IPS DF 6.9 (cell line): ENCODE data around the gene TST.

Source experiments
- DNase-seq: peaks from one replicate; pipeline ENCODE4 v3.0.0-alpha.2; 2013; ENCODE audit warnings: low read depth, low spot score
- H3K27ac ChIP-seq: one replicate; pipeline ENCODE4 v1.5.1; 2013; ENCODE audit warnings: low read length, control low read depth
- H3K27me3 ChIP-seq: 2 replicates; pipeline ENCODE4 v1.6.1; 2013; ENCODE audit warnings: mild to moderate bottlenecking, low read length; ENCODE audit not compliant: control insufficient read depth, insufficient read depth
- H3K36me3 ChIP-seq: 2 replicates; pipeline ENCODE4 v1.6.1; 2013; ENCODE audit warnings: low read length; ENCODE audit not compliant: control insufficient read depth, insufficient read depth
- H3K4me1 ChIP-seq: 2 replicates; pipeline ENCODE4 v1.6.1; 2013; ENCODE audit warnings: low read length; ENCODE audit not compliant: control insufficient read depth, insufficient read depth
- H3K4me3 ChIP-seq: 2 replicates; pipeline ENCODE4 v1.5.1; 2013; ENCODE audit warnings: mild to moderate bottlenecking, low read length
- H3K9me3 ChIP-seq: 2 replicates; pipeline ENCODE4 v1.6.1; 2013; ENCODE audit warnings: low read length, inconsistent platforms; ENCODE audit not compliant: control insufficient read depth, insufficient read depth
- WGBS: extraction: QIAGEN DNeasy Blood & Tissue Kit; methylation state at CpG from one replicate; pipeline ENCODE4 v1.1.7; 2013; ENCODE audit warnings: mixed read lengths, missing lambda C conversion rate; ENCODE audit not compliant: insufficient read length, insufficient coverage; 5-methylcytosine and 5-hydroxymethylcytosine counted together

The TST gene

DNA sequence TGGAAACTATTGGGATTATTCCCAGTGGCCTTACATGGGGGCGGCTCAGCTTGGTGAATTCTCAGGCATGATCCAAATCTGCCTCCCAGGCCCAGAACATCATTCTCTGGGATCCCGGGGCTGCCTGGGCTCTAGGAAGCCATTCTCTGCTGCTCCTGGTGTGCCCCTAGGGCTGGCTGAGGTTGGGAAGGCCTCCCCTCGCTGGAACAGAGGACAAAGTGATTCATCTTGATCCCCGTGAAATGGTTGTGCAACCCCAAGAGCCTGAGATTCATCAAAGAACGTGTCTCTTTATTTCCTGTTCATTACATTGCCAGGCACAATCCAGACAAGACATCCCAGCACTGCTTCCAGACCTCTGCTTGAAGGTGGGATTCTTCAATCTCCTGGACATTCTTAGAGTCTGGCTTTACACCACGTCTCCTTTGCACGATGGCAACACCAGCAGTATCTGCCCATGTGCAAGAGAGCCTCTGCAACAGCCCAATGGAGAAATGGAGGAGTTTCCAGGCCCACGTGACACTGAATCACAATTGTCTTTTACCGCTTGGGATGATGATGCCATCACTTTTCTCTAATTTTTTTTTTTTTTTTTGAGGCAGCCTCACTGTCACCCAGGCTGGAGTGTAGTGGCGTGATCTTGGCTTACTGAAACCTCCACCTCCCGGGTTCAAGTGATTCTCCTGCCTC is 52.3 kb downstream of the TST start:
- no peak overlapping the region for H3K4me3 ChIP-seq
- no CpG with 5 or more reads among the region's 11 CpGs for WGBS
- no peaks in the 10 kb centered on the region for H3K9me3 ChIP-seq
- DNase-seq, result no peak
- H3K36me3 ChIP-seq, result no peaks in the 10 kb centered on the region
- H3K4me1 ChIP-seq, result no peaks in the 10 kb centered on the region
- H3K27ac ChIP-seq, result no peak overlapping the region
- H3K27me3 ChIP-seq, result no peaks in the 10 kb centered on the region

DNA sequence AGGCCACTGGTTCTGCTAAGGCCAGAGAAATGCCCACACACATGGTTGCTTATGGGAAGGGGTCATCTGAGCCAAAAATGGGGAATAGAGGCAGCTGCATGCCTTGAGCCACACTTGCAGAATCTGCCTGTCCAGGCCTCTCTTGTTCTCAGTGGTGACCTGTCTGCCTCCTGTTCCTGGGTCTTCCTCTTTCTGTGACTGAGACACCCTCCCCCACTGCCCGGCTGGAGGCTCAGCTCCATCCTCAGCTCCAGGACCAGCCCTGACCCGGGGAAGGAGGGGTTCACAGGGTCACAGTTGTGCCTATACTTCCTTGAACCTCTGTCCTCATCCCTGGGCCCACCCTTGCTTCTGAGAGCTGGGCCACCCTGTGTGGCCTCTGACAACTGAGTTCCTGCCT is 53.6 kb downstream of the TST start:
- Histone ChIP-seq H3K27me3 (no peaks in the 10 kb centered on the region), H3K36me3 (no peaks in the 10 kb centered on the region), H3K4me3 (no peak overlapping the region), H3K4me1 (no peaks in the 10 kb centered on the region), H3K27ac (no peak overlapping the region), H3K9me3 (no peaks in the 10 kb centered on the region)
- DNase-seq, result no peak
- no CpG with 5 or more reads among the region's 2 CpGs for WGBS

DNA sequence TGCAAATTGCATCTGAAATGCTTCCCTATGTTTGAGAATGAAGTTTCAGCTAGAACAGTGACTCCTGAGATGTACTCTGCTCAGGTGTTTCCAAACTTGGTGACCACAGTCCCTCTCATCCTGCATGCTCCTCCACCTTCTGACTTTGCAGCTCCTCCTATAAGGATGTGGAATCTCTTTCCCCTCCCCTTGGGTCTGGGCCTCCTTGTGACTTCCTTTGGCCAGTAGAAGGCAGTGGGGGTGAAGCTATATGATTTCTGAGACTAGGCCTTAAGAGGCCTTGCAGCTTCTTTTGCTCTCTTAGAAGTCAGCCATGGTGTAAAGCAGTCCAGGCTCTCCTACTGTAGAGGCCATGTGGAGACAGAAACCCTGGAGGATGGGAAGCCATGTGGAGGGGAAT is 55.1 kb downstream of the TST start:
- DNase-seq, result no peak
- Histone ChIP-seq H3K27ac (no peak overlapping the region), H3K4me3 (no peak overlapping the region)

DNA sequence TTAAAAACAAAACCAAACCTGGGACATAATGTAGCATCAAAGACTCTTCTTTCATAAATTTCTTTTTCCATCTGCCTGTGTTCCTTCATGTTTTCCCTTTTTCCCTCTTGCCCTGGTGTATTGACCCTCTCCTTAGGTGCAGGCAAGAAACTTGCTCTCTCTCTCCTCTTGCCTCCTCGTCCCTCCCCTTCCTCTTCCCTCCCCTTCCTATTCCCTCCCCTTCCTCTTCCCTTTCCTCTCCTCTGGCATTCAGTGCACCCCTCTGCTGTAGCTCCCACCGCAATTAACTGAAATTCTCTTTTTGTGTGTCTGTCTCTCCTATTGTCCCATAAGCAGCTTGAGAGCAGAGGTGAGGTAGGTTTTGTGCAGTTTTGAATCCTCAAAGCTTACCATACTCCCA is 55.9 kb downstream of the TST start:
- no peak overlapping the region for H3K27ac ChIP-seq
- H3K27me3 ChIP-seq, result no peaks in the 10 kb centered on the region
- H3K9me3 ChIP-seq, result peaks cover 1% of the 10 kb centered on the region; the same call in 1 of the 2 replicates
- H3K4me1 ChIP-seq, result no peaks in the 10 kb centered on the region
- no peak for DNase-seq
- no CpG with 5 or more reads among the region's 2 CpGs for WGBS
- H3K36me3 ChIP-seq, result no peaks in the 10 kb centered on the region
- H3K4me3 ChIP-seq, result no peak overlapping the region

More for the DNA sequence above, 55.1 kb downstream of the TST start:
- Histone ChIP-seq H3K4me1 (no peaks in the 10 kb centered on the region), H3K27me3 (no peaks in the 10 kb centered on the region), H3K36me3 (no peaks in the 10 kb centered on the region), H3K9me3 (no peaks in the 10 kb centered on the region)

DNA sequence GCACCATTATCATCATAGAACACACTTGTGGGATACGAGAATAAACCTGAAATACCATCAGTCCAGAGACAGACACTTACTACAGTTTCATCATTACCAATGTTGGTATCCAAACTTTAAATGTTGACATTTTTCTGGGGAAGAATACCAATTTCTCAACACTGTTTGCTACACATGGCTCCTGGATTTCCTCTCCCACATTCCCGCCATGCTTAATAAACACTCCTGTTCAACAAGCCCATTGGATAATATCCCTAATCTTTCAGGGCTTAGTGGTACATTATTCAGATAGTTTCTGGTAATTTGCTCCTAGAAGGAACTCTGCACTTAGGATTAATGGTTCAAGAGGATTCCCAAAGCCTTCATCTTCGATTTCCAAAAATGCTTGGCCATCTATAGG is 57.6 kb downstream of the TST start:
- no CpG with 5 or more reads among the region's 3 CpGs for WGBS
- peaks cover 1% of the 10 kb centered on the region; the same call in 1 of the 2 replicates for H3K9me3 ChIP-seq
- H3K27me3 ChIP-seq, result no peaks in the 10 kb centered on the region
- H3K36me3 ChIP-seq, result no peaks in the 10 kb centered on the region
- no peaks in the 10 kb centered on the region for H3K4me1 ChIP-seq
- no peak overlapping the region for H3K27ac ChIP-seq
- H3K4me3 ChIP-seq, result no peak overlapping the region
- no peak for DNase-seq
